Gastroesophageal sphincter (tissue), 4 donors: ENCODE results near the gene CNOT2. TPM values are rescaled to one million over a fixed set of nuclear protein-coding genes. Genes with fewer than 3 reads are reported as not detected.
"Not testable (repeated sequence)": the region's sequence is repeated elsewhere in the genome, so short reads cannot be mapped to it uniquely, and the experiment has no call there.

ENCODE experiments used
- ATAC-seq: fragments of 150-250 bp; one replicate; pipeline ENCODE4 v1.9.1; 2016; ENCODE audit warnings: mild to moderate bottlenecking, moderate library complexity
- H3K27ac ChIP-seq, 4 donors: fragments of 200-600 bp; sonication (generic) in 3 of 4; 1 replicate in 3 of 4; 2 replicates in 1 of 4; pipeline ENCODE4 v1.5.1; 2016 to 2019
- H3K27me3 ChIP-seq: fragments of 200-600 bp; sonication (generic); one replicate; pipeline ENCODE4 v1.5.1; 2019
- H3K36me3 ChIP-seq, 2 donors: fragments of 200-600 bp; sonication (generic); one replicate each; pipeline ENCODE4 v1.5.1; 2019; ENCODE audit warnings: control low read depth in 1 of 2
- H3K4me1 ChIP-seq, 3 donors: fragments of 200-600 bp; sonication (generic); 1 replicate in 2 of 3; 2 replicates in 1 of 3; pipeline ENCODE4 v1.5.1; 2016 to 2019; ENCODE audit warnings: control low read depth in 2 of 3
- H3K4me3 ChIP-seq, 2 donors: fragments of 200-600 bp; sonication (generic); one replicate each; pipeline ENCODE4 v1.5.1; 2019; ENCODE audit warnings: mild to moderate bottlenecking in 1 of 2, moderate library complexity in 1 of 2
- H3K9me3 ChIP-seq, 3 donors: fragments of 200-600 bp; sonication (generic); one replicate each; pipeline ENCODE4 v1.5.1; 2017 to 2019; ENCODE audit warnings: control low read depth in 2 of 3
- CTCF ChIP-seq, 4 experiments: fragments of 200-600 bp in 2 of 4; fragments of 450-650 bp in 2 of 4; sonication (generic) in 1 of 4; IDR thresholded peaks; one replicate each; pipeline ENCODE4 v1.5.1; 2017 to 2019; ENCODE audit warnings: antibody characterized with exemption in 4 of 4, mild to moderate bottlenecking in 2 of 4, moderate library complexity in 2 of 4
- EP300 ChIP-seq: sonication (generic); formaldehyde crosslinking; IDR thresholded peaks from one replicate; pipeline ENCODE4 v1.6.1; 2017; ENCODE audit warnings: antibody characterized with exemption, mild to moderate bottlenecking
- POLR2A ChIP-seq, 2 donors: fragments of 450-650 bp; IDR thresholded peaks; one replicate each; pipeline ENCODE4 v1.6.1; 2017; ENCODE audit warnings: antibody characterized with exemption in 2 of 2, mild to moderate bottlenecking in 2 of 2, moderate library complexity in 1 of 2
- POLR2AphosphoS5 ChIP-seq: sonication (generic); formaldehyde crosslinking; IDR thresholded peaks from one replicate; pipeline ENCODE4 v1.6.1; 2017; ENCODE audit warnings: antibody characterized with exemption
- WGBS, 2 donors: methylation state at CpG; one replicate each; pipeline ENCODE4 v1.1.5; 2018; ENCODE audit warnings: low coverage in 1 of 2; 5-methylcytosine and 5-hydroxymethylcytosine counted together
- total RNA-seq, 4 donors: library from RNA; depleted of rRNA; stranded (reverse); fragments of >200 nt; gene quantifications; one replicate each; pipeline ENCODE4 v1.1.0, GENCODE V29; 2016

The CNOT2 gene
- total RNA-seq, 4 donors from 2014 or later: 71.9 to 125 (median 101) TPM

- Histone ChIP-seq H3K36me3 (no peaks in the 10 kb centered on the region), H3K4me1 (no peaks in the 10 kb centered on the region), H3K27ac (no peak overlapping the region), H3K27me3 (peaks cover 4% of the 10 kb centered on the region), H3K4me3 (no peak overlapping the region), H3K9me3 (peaks cover 0 to 17% (median 0%) of the 10 kb centered on the region in 3 donors)
- ATAC-seq: no peak
- TF ChIP-seq POLR2AphosphoS5 (no peak), CTCF (IDR thresholded peaks at IDR 0.05) (no peak), EP300 (no peak), POLR2A (IDR thresholded peaks at IDR 0.05) (no peak)
- WGBS, 2 donors: 82% methylated on average over 1 of the region's 1 CpG; no CpG with 5 or more reads in 1 of the 2 donors
Measured at GRCh38 chr12:70379846-70380245, 136.6 kb downstream of the CNOT2 start.

GRCh38 chr12:70383484-70383883 is 140.3 kb downstream of the CNOT2 start:
- H3K9me3 ChIP-seq: peaks cover 0 to 9% (median 0%) of the 10 kb centered on the region in 3 donors
- WGBS, 2 donors: 87 to 94% methylated on average over 2 to 3 of the region's 4 CpGs
- no peak for ATAC-seq
- no peak overlapping the region for H3K4me3 ChIP-seq
- H3K27ac ChIP-seq: no peak overlapping the region
- no peaks in the 10 kb centered on the region for H3K36me3 ChIP-seq
- peaks cover 3% of the 10 kb centered on the region for H3K27me3 ChIP-seq
- H3K4me1 ChIP-seq: no peaks in the 10 kb centered on the region
- no peak for TF ChIP-seq CTCF (IDR thresholded peaks at IDR 0.05)
- TF ChIP-seq EP300: no peak
- TF ChIP-seq POLR2A (IDR thresholded peaks at IDR 0.05): no peak
- no peak for TF ChIP-seq POLR2AphosphoS5

DNA sequence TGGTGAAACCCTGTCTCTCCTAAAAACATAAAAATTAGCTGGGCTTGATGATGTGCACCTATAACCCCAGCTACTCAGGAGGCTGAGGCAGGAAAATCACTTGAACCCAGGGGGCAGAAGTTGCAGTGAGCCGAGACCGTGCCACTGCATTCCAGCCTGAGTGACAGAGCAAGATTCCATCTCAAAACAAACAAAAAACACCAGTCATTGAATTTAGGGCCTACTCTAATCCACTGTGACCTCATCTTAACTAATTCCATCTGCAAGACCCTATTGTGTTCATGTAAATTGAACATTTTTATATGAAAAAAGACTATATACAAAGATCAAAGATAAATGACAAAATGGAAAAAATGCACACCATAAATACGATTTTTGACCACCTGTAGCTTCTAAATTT is 140.7 kb downstream of the CNOT2 start:
- no peak overlapping the region for H3K27ac ChIP-seq

DNA sequence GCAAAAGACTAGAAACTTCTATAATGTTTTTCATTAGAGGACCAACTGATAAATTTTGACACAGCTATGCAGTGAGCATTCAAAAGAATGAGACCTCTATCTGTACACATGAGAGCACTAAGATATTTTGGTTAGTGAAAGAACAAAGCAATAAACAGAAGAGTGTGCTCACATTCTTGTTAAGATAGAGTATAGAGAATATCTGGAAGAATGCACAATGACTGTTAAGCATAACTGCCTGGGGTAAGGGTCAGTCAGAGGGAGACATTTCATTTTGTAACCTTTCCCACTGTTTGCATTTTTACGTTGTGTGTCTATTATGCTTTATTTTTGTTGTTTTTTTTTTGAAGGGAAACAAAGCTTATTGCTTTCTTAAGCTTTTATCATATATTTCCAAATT is 143.5 kb downstream of the CNOT2 start:
- H3K27ac ChIP-seq: no peak overlapping the region
- 63 to 92% methylated on average over 1 of the region's 1 CpG for WGBS, 2 donors
- TF ChIP-seq EP300 (no peak), CTCF (IDR thresholded peaks at IDR 0.05) (no peak)
- H3K4me1 ChIP-seq: no peaks in the 10 kb centered on the region
- peaks cover 0 to 13% (median 0%) of the 10 kb centered on the region in 3 donors for H3K9me3 ChIP-seq
- H3K36me3 ChIP-seq: no peaks in the 10 kb centered on the region
- H3K27me3 ChIP-seq: no peaks in the 10 kb centered on the region
- H3K4me3 ChIP-seq: no peak overlapping the region
- ATAC-seq: no peak

More for the DNA sequence above, 140.7 kb downstream of the CNOT2 start:
- TF ChIP-seq POLR2AphosphoS5: no peak
- TF ChIP-seq CTCF (IDR thresholded peaks at IDR 0.05): no peak
- no peak for TF ChIP-seq EP300
- no peak for TF ChIP-seq POLR2A (IDR thresholded peaks at IDR 0.05)
- H3K4me3 ChIP-seq: no peak overlapping the region
- no peak for ATAC-seq
- 84 to 86% methylated on average over 3 of the region's 3 CpGs for WGBS, 2 donors
- no peaks in the 10 kb centered on the region for H3K27me3 ChIP-seq
- peaks cover 0 to 5% (median 0%) of the 10 kb centered on the region in 3 donors for H3K9me3 ChIP-seq
- no peaks in the 10 kb centered on the region for H3K4me1 ChIP-seq
- H3K36me3 ChIP-seq: no peaks in the 10 kb centered on the region

GRCh38 chr12:70389678-70390077 is 146.4 kb downstream of the CNOT2 start:
- 46 to 75% methylated on average over 2 of the region's 2 CpGs for WGBS, 2 donors
- Histone ChIP-seq H3K27ac (no peak overlapping the region), H3K36me3 (no peaks in the 10 kb centered on the region), H3K4me3 (no peak overlapping the region), H3K9me3 (peaks cover 0 to 13% (median 0%) of the 10 kb centered on the region in 3 donors), H3K4me1 (no peaks in the 10 kb centered on the region), H3K27me3 (no peaks in the 10 kb centered on the region)
- no peak for ATAC-seq
- TF ChIP-seq EP300 (no peak), POLR2AphosphoS5 (no peak), POLR2A (IDR thresholded peaks at IDR 0.05) (no peak), CTCF (IDR thresholded peaks at IDR 0.05) (no peak)

- H3K9me3 ChIP-seq: peaks cover 0 to 13% (median 0%) of the 10 kb centered on the region in 3 donors
- H3K36me3 ChIP-seq, H3K27ac ChIP-seq, H3K27me3 ChIP-seq, H3K4me1 ChIP-seq, ATAC-seq, H3K4me3 ChIP-seq: not testable (repeated sequence)
- WGBS, 2 donors: 33 to 83% methylated on average over 1 of the region's 1 CpG
Measured at GRCh38 chr12:70392631-70393030, 149.4 kb downstream of the CNOT2 start.
